ENCODE data around the gene OR8G1. TPM values are rescaled to one million over a fixed set of nuclear protein-coding genes. Genes with fewer than 3 reads are reported as not detected.
"Not testable (repeated sequence)": the region's sequence is repeated elsewhere in the genome, so short reads cannot be mapped to it uniquely, and the experiment has no call there.

The OR8G1 gene
- total and polyA plus RNA-seq, 4 donors: not detected

DNA sequence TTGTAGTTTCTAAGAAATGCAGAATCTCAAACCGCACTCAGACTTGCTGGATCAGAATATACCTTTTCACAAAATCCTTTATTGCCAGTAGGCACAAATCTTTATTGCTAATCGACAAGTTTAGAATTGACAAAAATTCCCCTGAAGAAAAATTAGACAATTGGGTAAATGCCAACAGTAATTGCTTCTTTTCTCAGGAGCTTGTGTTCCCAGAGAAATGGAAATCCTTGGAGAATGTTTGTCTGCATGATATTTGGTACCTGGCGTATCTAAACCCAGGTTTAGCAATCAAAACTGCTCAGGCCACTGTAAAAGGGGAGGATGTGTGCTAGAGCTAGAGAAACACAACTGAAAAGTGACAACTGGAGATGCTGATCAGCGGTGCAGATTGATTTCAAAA is 15.2 kb downstream of the OR8G1 start, which contains the start of gene OR8G5 (continued):
- TF ChIP-seq HNF4G (IDR thresholded peaks at IDR 0.05) (no peak), SP1 (IDR thresholded peaks at IDR 0.05) (no peak), GABPA (IDR thresholded peaks at IDR 0.05 in 1 of 2, conservative IDR thresholded peaks at IDR 0.05 in 1 of 2) (no peak)
- TF ChIP-seq, protein P1, sequence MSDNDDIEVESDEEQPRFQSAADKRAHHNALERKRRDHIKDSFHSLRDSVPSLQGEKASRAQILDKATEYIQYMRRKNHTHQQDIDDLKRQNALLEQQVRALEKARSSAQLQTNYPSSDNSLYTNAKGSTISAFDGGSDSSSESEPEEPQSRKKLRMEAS (IDR thresholded peaks at IDR 0.05): no peak

DNA sequence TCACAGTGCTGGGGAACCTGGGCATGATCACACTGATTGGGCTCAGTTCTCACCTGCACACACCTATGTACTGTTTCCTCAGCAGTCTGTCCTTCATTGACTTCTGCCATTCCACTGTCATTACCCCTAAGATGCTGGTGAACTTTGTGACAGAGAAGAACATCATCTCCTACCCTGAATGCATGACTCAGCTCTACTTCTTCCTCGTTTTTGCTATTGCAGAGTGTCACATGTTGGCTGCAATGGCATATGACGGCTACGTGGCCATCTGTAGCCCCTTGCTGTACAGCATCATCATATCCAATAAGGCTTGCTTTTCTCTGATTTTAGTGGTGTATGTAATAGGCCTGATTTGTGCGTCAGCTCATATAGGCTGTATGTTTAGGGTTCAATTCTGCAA is 24.1 kb downstream of the OR8G1 start:
- not testable (repeated sequence) for H3K36me3 ChIP-seq (ENCODE audit: control insufficient read depth in 4 of 4, insufficient read depth in 3 of 4, low read depth in 1 of 4, low read length in 3 of 4); H3K27ac ChIP-seq (ENCODE audit: low read depth in 1 of 2, low read length in 2 of 2); H3K4me3 ChIP-seq (ENCODE audit: low read depth in 1 of 3, low read length in 3 of 3); H3K9ac ChIP-seq (ENCODE audit: low read depth in 1 of 2, low read length in 2 of 2); H3K4me1 ChIP-seq (ENCODE audit: control insufficient read depth in 4 of 4, insufficient read depth in 4 of 4, low read length in 3 of 4); H3K27me3 ChIP-seq (ENCODE audit: control insufficient read depth in 4 of 4, insufficient read depth in 4 of 4, low read length in 3 of 4); H3K9me3 ChIP-seq (ENCODE audit: control insufficient read depth in 4 of 4, low read length in 3 of 4); DNase-seq (ENCODE audit: low spot score)
- WGBS: 60% methylated on average over 4 of the region's 4 CpGs

DNA sequence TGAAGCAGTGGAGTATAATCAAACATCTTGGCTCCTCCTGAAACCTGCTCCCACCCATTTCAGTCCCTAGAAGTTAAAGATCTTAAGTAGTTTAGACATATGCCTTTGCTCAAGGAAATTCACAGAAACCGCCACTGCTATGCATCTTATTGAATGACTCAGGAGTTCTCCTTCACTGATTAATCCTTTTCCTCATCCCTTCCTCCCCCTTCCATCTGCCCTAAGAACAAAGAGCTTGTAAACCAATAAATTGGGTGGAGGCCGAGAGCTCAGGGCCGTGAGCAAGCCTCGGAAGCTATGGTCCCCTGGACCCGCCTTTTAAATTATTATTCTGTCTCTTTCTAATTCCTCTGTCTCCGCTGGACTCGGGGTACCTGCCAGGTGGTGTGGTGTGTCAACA is 30.0 kb downstream of the OR8G1 start:
- 68% methylated on average over 7 of the region's 7 CpGs for WGBS
- DNase-seq (ENCODE audit: low spot score); H3K9me3 ChIP-seq (ENCODE audit: control insufficient read depth in 4 of 4, low read length in 3 of 4); H3K4me3 ChIP-seq (ENCODE audit: low read depth in 1 of 3, low read length in 3 of 3); H3K36me3 ChIP-seq (ENCODE audit: control insufficient read depth in 4 of 4, insufficient read depth in 3 of 4, low read depth in 1 of 4, low read length in 3 of 4); H3K4me1 ChIP-seq (ENCODE audit: control insufficient read depth in 4 of 4, insufficient read depth in 4 of 4, low read length in 3 of 4); H3K9ac ChIP-seq (ENCODE audit: low read depth in 1 of 2, low read length in 2 of 2); H3K27ac ChIP-seq (ENCODE audit: low read depth in 1 of 2, low read length in 2 of 2); H3K27me3 ChIP-seq (ENCODE audit: control insufficient read depth in 4 of 4, insufficient read depth in 4 of 4, low read length in 3 of 4): not testable (repeated sequence)

- 79% methylated on average over 2 of the region's 2 CpGs for WGBS
- Histone ChIP-seq H3K9ac (ENCODE audit: low read depth in 1 of 2, low read length in 2 of 2) (no peak overlapping the region), H3K27me3 (ENCODE audit: control insufficient read depth in 4 of 4, insufficient read depth in 4 of 4, low read length in 3 of 4) (no peaks in the 10 kb centered on the region), H3K4me3 (ENCODE audit: low read depth in 1 of 3, low read length in 3 of 3) (no peak overlapping the region), H3K4me1 (ENCODE audit: control insufficient read depth in 4 of 4, insufficient read depth in 4 of 4, low read length in 3 of 4) (no peaks in the 10 kb centered on the region), H3K36me3 (ENCODE audit: control insufficient read depth in 4 of 4, insufficient read depth in 3 of 4, low read depth in 1 of 4, low read length in 3 of 4) (no peaks in the 10 kb centered on the region), H3K27ac (ENCODE audit: low read depth in 1 of 2, low read length in 2 of 2) (no peak overlapping the region), H3K9me3 (ENCODE audit: control insufficient read depth in 4 of 4, low read length in 3 of 4) (no peaks in the 10 kb centered on the region)
- no peak for TF ChIP-seq GABPA (IDR thresholded peaks at IDR 0.05 in 1 of 2, conservative IDR thresholded peaks at IDR 0.05 in 1 of 2)
- TF ChIP-seq ZBTB33 (IDR thresholded peaks at IDR 0.05): no peak
- no peak for TF ChIP-seq FOXA2 (IDR thresholded peaks at IDR 0.05)
- no peak for TF ChIP-seq RAD21 (IDR thresholded peaks at IDR 0.05)
- no peak for TF ChIP-seq SP1 (IDR thresholded peaks at IDR 0.05)
- no peak for TF ChIP-seq NR2F2 (IDR thresholded peaks at IDR 0.05)
- no peak for TF ChIP-seq YY1 (IDR thresholded peaks at IDR 0.05)
- TF ChIP-seq, protein P2, sequence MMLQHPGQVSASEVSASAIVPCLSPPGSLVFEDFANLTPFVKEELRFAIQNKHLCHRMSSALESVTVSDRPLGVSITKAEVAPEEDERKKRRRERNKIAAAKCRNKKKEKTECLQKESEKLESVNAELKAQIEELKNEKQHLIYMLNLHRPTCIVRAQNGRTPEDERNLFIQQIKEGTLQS (IDR thresholded peaks at IDR 0.05): no peak
- TF ChIP-seq RXRA (IDR thresholded peaks at IDR 0.05): no peak
- DNase-seq (ENCODE audit: low spot score): no peak
Observed at GRCh38 chr11:124274000-124274399, 33.1 kb downstream of the OR8G1 start.

All from liver (tissue), 9 donors.